K562 (cell line): ENCODE data around the gene LDB2. TPM values are rescaled to one million over a fixed set of nuclear protein-coding genes. Genes with fewer than 3 reads are reported as not detected.

Source experiments
- ATAC-seq: fragments of 200-7000 bp; cut with Tn5 transposase; 3 replicates; pipeline ENCODE4 v1.9.1; 2020; ENCODE audit warnings: moderate library complexity
- BruUV-seq: library from RNA; stranded (reverse); fragments of 400-500 nt; replicated peaks from 2 replicates; lab custom pipeline; 2021; lab: Mats Ljungman, UMichigan
- CTCF ChIA-PET: fragments of 300-600 bp; formaldehyde crosslinking; extraction: SDS; loops from one replicate; lab custom pipeline; 2021; ENCODE audit warnings: low intra/inter-chr PET ratio; lab: Yijun Ruan, JAX
- POLR2A ChIA-PET: fragments of 300-600, 350-650 bp; sonication (Branson Sonifier 250); formaldehyde crosslinking; extraction: SDS; loops from one replicate; lab custom pipeline; 2021; ENCODE audit warnings: antibody characterized with exemption, inconsistent platforms; lab: Yijun Ruan, JAX
- DNase-seq, 4 experiments: peaks; one replicate each; pipeline versions ENCODE4 v3.0.0 to v3.0.0-alpha.2; 2011 to 2018; ENCODE audit warnings: low spot score in 3 of 4, mixed read lengths in 3 of 4; ENCODE audit errors: extremely low read depth in 1 of 4
- FAIRE-seq: peaks from 2 replicates; lab custom pipeline; 2011; peaks lifted over from hg19 to GRCh38; lab: Jason Lieb, UNC
- H2AFZ ChIP-seq: 2 replicates; pipeline ENCODE4 v1.6.0; 2011; ENCODE audit warnings: low read depth, low read length, control low read depth, inconsistent platforms
- H3K27ac ChIP-seq: fragments of 200-600 bp; 3 replicates; pipeline ENCODE4 v1.8.0; 2011; ENCODE audit warnings: low read depth, mild to moderate bottlenecking, control low read depth, inconsistent platforms, low read length, moderate library complexity, mixed read lengths; ENCODE audit errors: extremely low read depth
- H3K27me3 ChIP-seq, 2 experiments: fragments of 300-600 bp in 1 of 2; 2 replicates in 1 of 2; 3 replicates in 1 of 2; pipeline versions ENCODE4 v1.6.0 to v1.8.0; 2011; ENCODE audit warnings: inconsistent platforms in 2 of 2, low read length in 2 of 2, mild to moderate bottlenecking in 1 of 2, mixed read lengths in 1 of 2, moderate library complexity in 1 of 2; ENCODE audit not compliant: control insufficient read depth in 2 of 2, insufficient read depth in 2 of 2
- H3K36me3 ChIP-seq: fragments of 300-600 bp; 3 replicates; pipeline ENCODE4 v1.8.0; 2011; ENCODE audit warnings: mild to moderate bottlenecking, low read length, inconsistent platforms; ENCODE audit not compliant: control insufficient read depth, insufficient read depth
- H3K4me1 ChIP-seq, 2 experiments: fragments of 200-600 bp in 1 of 2; replicated peaks in 1 of 2; 2 replicates in 1 of 2; 3 replicates in 1 of 2; pipeline versions ENCODE4 v1.5.1 to v1.8.0; 2011; ENCODE audit warnings: inconsistent platforms in 2 of 2, low read length in 2 of 2, mild to moderate bottlenecking in 1 of 2, mixed read lengths in 1 of 2, moderate library complexity in 1 of 2; ENCODE audit not compliant: control insufficient read depth in 2 of 2, insufficient read depth in 2 of 2
- H3K4me2 ChIP-seq: 2 replicates; pipeline ENCODE4 v1.6.1; 2011; ENCODE audit warnings: low read length, control low read depth, inconsistent platforms, mixed read lengths; ENCODE audit not compliant: insufficient read depth
- H3K4me3 ChIP-seq: fragments of 200-600 bp; sonication (generic), shearing (Covaris generic); 2 replicates; pipeline ENCODE4 v1.5.1; 2016; ENCODE audit warnings: control low read depth, inconsistent platforms
- H3K79me2 ChIP-seq: fragments of 200-600 bp; 3 replicates; pipeline ENCODE4 v1.8.0; 2011; ENCODE audit warnings: low read length, inconsistent platforms; ENCODE audit not compliant: control insufficient read depth, insufficient read depth
- H3K9ac ChIP-seq, 2 experiments: 2 replicates each; pipeline versions ENCODE4 v1.6.0 to v1.6.1; 2011; ENCODE audit warnings: low read depth in 2 of 2, low read length in 2 of 2, control low read depth in 1 of 2, inconsistent platforms in 1 of 2, mild to moderate bottlenecking in 1 of 2, mixed read lengths in 1 of 2; ENCODE audit not compliant: insufficient read depth in 1 of 2
- H3K9me1 ChIP-seq: one replicate; pipeline ENCODE4 v1.6.0; 2011; ENCODE audit warnings: inconsistent platforms, mild to moderate bottlenecking, low read length, moderate library complexity; ENCODE audit not compliant: control insufficient read depth, insufficient read depth
- H3K9me3 ChIP-seq: replicated peaks from 2 replicates; pipeline ENCODE4 v1.5.1; 2011; ENCODE audit warnings: low read depth, low read length, inconsistent platforms; ENCODE audit not compliant: control insufficient read depth, insufficient read depth
- H4K20me1 ChIP-seq: replicated peaks from 2 replicates; pipeline ENCODE4 v1.6.1; 2011; ENCODE audit warnings: low read length, inconsistent platforms, mixed read lengths; ENCODE audit not compliant: control insufficient read depth, insufficient read depth
- BCOR ChIP-seq: fragments of 450-650 bp; IDR thresholded peaks from 2 replicates; pipeline ENCODE4 v1.6.1; 2016
- CEBPB ChIP-seq: fragments of 450-650 bp; IDR thresholded peaks from 2 replicates; pipeline ENCODE4 v1.6.1; 2016; ENCODE audit warnings: missing genetic modification characterization, missing compliant biosample characterization
- CHD2 ChIP-seq: IDR thresholded peaks from 2 replicates; pipeline ENCODE4 v1.6.1; 2011; ENCODE audit warnings: low read depth, low read length
- CTCFL ChIP-seq: IDR thresholded peaks from 2 replicates; pipeline ENCODE4 v1.6.1; 2011; ENCODE audit warnings: borderline replicate concordance, low read depth, mild to moderate bottlenecking, moderate library complexity, low read length; ENCODE audit not compliant: insufficient read depth, poor library complexity, severe bottlenecking
- NFRKB ChIP-seq: fragments of 450-650 bp; IDR thresholded peaks from 2 replicates; pipeline ENCODE4 v1.6.1; 2016; ENCODE audit warnings: low read depth
- POU5F1 ChIP-seq: fragments of 150-350 bp; IDR thresholded peaks from 2 replicates; pipeline ENCODE4 v1.6.1; 2014; ENCODE audit warnings: borderline replicate concordance, low read length, low read depth, mild to moderate bottlenecking; ENCODE audit not compliant: partially characterized antibody
- TARDBP ChIP-seq: fragments of 450-650 bp; IDR thresholded peaks from 2 replicates; pipeline ENCODE4 v1.6.1; 2016
- TRIM24 ChIP-seq, 2 experiments: fragments of 450-650 bp; IDR thresholded peaks; 2 replicates each; pipeline ENCODE4 v1.6.1; 2016
- ZNF347 ChIP-seq: fragments of 450-650 bp; formaldehyde crosslinking; IDR thresholded peaks from 2 replicates; pipeline ENCODE4 v1.4.0; 2020; ENCODE audit warnings: low read depth, mild to moderate bottlenecking, moderate library complexity
- ZNF511 ChIP-seq: sonication (generic); formaldehyde crosslinking; IDR thresholded peaks from 2 replicates; pipeline ENCODE4 v1.8.0; 2022; ENCODE audit warnings: mild to moderate bottlenecking, missing genetic modification reagents
- WGBS: fragments of 100-300 bp; shearing (Covaris generic); methylation state at CpG from one replicate; pipeline ENCODE4 v1.1.6; 2016; ENCODE audit warnings: low coverage, mixed read lengths; ENCODE audit not compliant: insufficient coverage; ENCODE audit errors: missing lambda C conversion rate; 5-methylcytosine and 5-hydroxymethylcytosine counted together
- in situ Hi-C: fragments of 300-500 bp; cut with MboI; formaldehyde crosslinking; loops from 4 replicates; pipeline ENCODE4 v1.15.0; 2018; ENCODE audit warnings: inconsistent platforms, mixed read lengths
- intact Hi-C: fragments of 100-400 bp; cut with micrococcal nuclease; formaldehyde crosslinking; loops from 2 replicates; pipeline ENCODE4 v1.14.2; 2022
- polyA plus RNA-seq, 8 experiments: library from polyadenylated mRNA; depleted of rRNA in 4 of 8; stranded (reverse) in 5 of 8; unstranded in 3 of 8; fragments of >200 nt; fragmentation: Nextera tagmentation in 2 of 8; fragmentation: Illumina TruSeq in 1 of 8; extraction: Ambion mirVana in 2 of 8; extraction: Trizol in 1 of 8; gene quantifications; 2 replicates each; pipeline versions ENCODE4 v1.2.1 to v1.2.3, GENCODE V29; 2011 to 2014; ENCODE audit warnings: inconsistent platforms in 1 of 8, missing spikeins in 1 of 8
- total RNA-seq, 7 experiments: library from RNA; depleted of rRNA in 6 of 7; stranded (reverse); fragments of >200 nt in 6 of 7; fragmentation: Illumina TruSeq in 2 of 7; extraction: Trizol in 2 of 7; gene quantifications; 2 replicates each; pipeline versions ENCODE4 v1.2.1 to v1.2.3, GENCODE V29; 2011 to 2021; ENCODE audit warnings: low replicate concordance in 1 of 7
- TF ChIP-seq, protein P1 (sequence below), 3 experiments: IDR thresholded peaks in 2 of 3; conservative IDR thresholded peaks in 1 of 3; 2 replicates each; pipeline ENCODE4 v1.5.1; 2011 to 2012; ENCODE audit warnings: low read length in 3 of 3, mild to moderate bottlenecking in 3 of 3, control low read depth in 2 of 3, improper control_type of control experiment in 1 of 3, inconsistent platforms in 1 of 3, low read depth in 1 of 3, mixed read lengths in 1 of 3, moderate library complexity in 1 of 3; ENCODE audit not compliant: insufficient read depth in 2 of 3
- TF ChIP-seq, protein P2 (sequence below): sonication (generic); formaldehyde crosslinking; IDR thresholded peaks from 2 replicates; pipeline ENCODE4 v1.9.0; 2022; ENCODE audit warnings: mild to moderate bottlenecking, missing genetic modification reagents

Gene LDB2
- total and polyA plus RNA-seq, 9 of the 15 experiments (the other 6 are each of a cell fraction or from before 2014, with no cell fraction given), result 0.10 to 0.20 TPM; not detected in 7

GRCh38 chr4:16505726-16506125 is 392.7 kb downstream of the LDB2 start:
- no peak overlapping the region for H3K9ac ChIP-seq
- H3K27me3 ChIP-seq, result no peaks in the 10 kb centered on the region
- FAIRE-seq (no peak), DNase-seq (peak in 1 of 4 experiments; percentile 2), ATAC-seq (no peak)
- ChIA-PET CTCF (no interaction called here), POLR2A (no interaction called here)
- no peaks in the 10 kb centered on the region for H3K9me3 ChIP-seq
- no TSS peak for BruUV-seq
- no peaks in the 10 kb centered on the region for H4K20me1 ChIP-seq
- no peaks in the 10 kb centered on the region for H3K9me1 ChIP-seq
- no peaks in the 10 kb centered on the region for H3K79me2 ChIP-seq
- H3K4me1 ChIP-seq, result no peaks in the 10 kb centered on the region
- H3K27ac ChIP-seq, result no peak overlapping the region
- WGBS, result 0% methylated on average over 7 of the region's 7 CpGs
- no peak overlapping the region for H2AFZ ChIP-seq
- no peaks in the 10 kb centered on the region for H3K36me3 ChIP-seq
- no peak overlapping the region for H3K4me3 ChIP-seq
- TF ChIP-seq, protein P1, sequence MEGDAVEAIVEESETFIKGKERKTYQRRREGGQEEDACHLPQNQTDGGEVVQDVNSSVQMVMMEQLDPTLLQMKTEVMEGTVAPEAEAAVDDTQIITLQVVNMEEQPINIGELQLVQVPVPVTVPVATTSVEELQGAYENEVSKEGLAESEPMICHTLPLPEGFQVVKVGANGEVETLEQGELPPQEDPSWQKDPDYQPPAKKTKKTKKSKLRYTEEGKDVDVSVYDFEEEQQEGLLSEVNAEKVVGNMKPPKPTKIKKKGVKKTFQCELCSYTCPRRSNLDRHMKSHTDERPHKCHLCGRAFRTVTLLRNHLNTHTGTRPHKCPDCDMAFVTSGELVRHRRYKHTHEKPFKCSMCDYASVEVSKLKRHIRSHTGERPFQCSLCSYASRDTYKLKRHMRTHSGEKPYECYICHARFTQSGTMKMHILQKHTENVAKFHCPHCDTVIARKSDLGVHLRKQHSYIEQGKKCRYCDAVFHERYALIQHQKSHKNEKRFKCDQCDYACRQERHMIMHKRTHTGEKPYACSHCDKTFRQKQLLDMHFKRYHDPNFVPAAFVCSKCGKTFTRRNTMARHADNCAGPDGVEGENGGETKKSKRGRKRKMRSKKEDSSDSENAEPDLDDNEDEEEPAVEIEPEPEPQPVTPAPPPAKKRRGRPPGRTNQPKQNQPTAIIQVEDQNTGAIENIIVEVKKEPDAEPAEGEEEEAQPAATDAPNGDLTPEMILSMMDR (IDR thresholded peaks at IDR 0.05 in 2 of 3, conservative IDR thresholded peaks at IDR 0.05 in 1 of 3; ENCODE audit: insufficient read depth in 2 of 3, low read depth in 1 of 3, low read length in 3 of 3), result peak in 2 of 3 experiments; percentile 10 to 25; a peak in 1 of 6 replicates
- no peak for TF ChIP-seq BCOR
- intact Hi-C loops, result no loop called here
- H3K4me2 ChIP-seq, result no peak overlapping the region
- in situ Hi-C loops, result no loop called here

DNA sequence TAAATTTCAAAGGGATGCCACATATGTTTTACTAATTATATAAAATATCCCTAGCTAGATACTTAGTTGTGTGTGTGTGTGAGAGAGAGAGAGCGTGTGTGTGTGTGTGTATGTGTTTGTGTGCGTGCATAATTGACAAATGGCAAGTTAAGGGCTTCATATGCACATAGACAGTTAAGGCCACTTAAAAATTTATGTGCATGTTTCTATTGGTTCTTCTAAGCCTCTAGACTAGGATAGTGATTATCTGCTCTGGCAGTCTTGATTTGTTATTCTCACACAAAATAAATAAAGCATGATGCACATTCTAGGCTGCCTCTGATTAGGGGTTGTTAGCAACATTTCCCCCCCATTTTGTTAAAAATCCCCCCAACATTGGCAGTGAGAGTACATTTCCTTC is 393.2 kb downstream of the LDB2 start:
- FAIRE-seq, result no peak
- H3K4me1 ChIP-seq, result no peaks in the 10 kb centered on the region
- 0% methylated on average over 2 of the region's 2 CpGs for WGBS
- no peak overlapping the region for H3K4me3 ChIP-seq
- no peak overlapping the region for H2AFZ ChIP-seq
- ATAC-seq, result no peak
- ChIA-PET CTCF (no interaction called here), POLR2A (no interaction called here)
- H3K27ac ChIP-seq, result no peak overlapping the region
- no peaks in the 10 kb centered on the region for H3K36me3 ChIP-seq
- in situ Hi-C loops, result no loop called here
- no peak for DNase-seq
- H3K9me3 ChIP-seq, result no peaks in the 10 kb centered on the region
- intact Hi-C loops, result no loop called here
- H4K20me1 ChIP-seq, result no peaks in the 10 kb centered on the region
- no peak overlapping the region for H3K4me2 ChIP-seq
- no peaks in the 10 kb centered on the region for H3K27me3 ChIP-seq
- H3K79me2 ChIP-seq, result no peaks in the 10 kb centered on the region
- BruUV-seq, result no TSS peak
- no peaks in the 10 kb centered on the region for H3K9me1 ChIP-seq
- H3K9ac ChIP-seq, result no peak overlapping the region
- no peak for TF ChIP-seq CEBPB
- TF ChIP-seq NFRKB, result no peak
- no peak for TF ChIP-seq TARDBP
- TF ChIP-seq ZNF511 (CRISPR knock-in tag), result no peak
- TF ChIP-seq POU5F1, result no peak
- TF ChIP-seq ZNF347 (CRISPR knock-in tag), result no peak
- TF ChIP-seq, protein P2, sequence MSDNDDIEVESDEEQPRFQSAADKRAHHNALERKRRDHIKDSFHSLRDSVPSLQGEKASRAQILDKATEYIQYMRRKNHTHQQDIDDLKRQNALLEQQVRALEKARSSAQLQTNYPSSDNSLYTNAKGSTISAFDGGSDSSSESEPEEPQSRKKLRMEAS, result no peak
- no peak for TF ChIP-seq CTCFL
- TF ChIP-seq CHD2, result no peak
- no peak for TF ChIP-seq TRIM24 (IDR thresholded peaks at IDR 0.05)
